Endothelial cell of umbilical vein (primary cell): ENCODE results near the gene CLSTN2. TPM values are rescaled to one million over a fixed set of nuclear protein-coding genes. Genes with fewer than 3 reads are reported as not detected.

Experiments
- BruUV-seq: library from RNA; stranded (reverse); fragments of 400-500 nt; replicated peaks from 2 replicates; lab custom pipeline; 2021; lab: Mats Ljungman, UMichigan
- CTCF ChIA-PET: fragments of 300-600, 350-600 bp; sonication (Branson Sonifier 250); formaldehyde crosslinking; loops from one replicate; lab custom pipeline; 2021; ENCODE audit warnings: antibody characterized with exemption, inconsistent platforms; lab: Charles Lee
- POLR2A ChIA-PET: fragments of 300-600, 350-600 bp; sonication (Branson Sonifier 250); formaldehyde crosslinking; loops from one replicate; lab custom pipeline; 2021; ENCODE audit warnings: antibody characterized with exemption, inconsistent platforms; lab: Charles Lee
- DNase-seq: peaks from one replicate; pipeline ENCODE4 v3.0.0-alpha.2; 2011; ENCODE audit warnings: low read depth, low spot score
- FAIRE-seq: peaks from 2 replicates; lab custom pipeline; 2011; peaks lifted over from hg19 to GRCh38; lab: Jason Lieb, UNC
- H2AFZ ChIP-seq: 2 replicates; pipeline ENCODE4 v1.6.0; 2012; ENCODE audit warnings: low read depth, low read length, control low read depth, inconsistent platforms
- H3K27ac ChIP-seq: 2 replicates; pipeline ENCODE4 v1.5.1; 2011; ENCODE audit warnings: low read depth, mild to moderate bottlenecking, control low read depth, low read length, moderate library complexity; ENCODE audit not compliant: insufficient read depth
- H3K27me3 ChIP-seq, 2 experiments: 2 replicates each; pipeline versions ENCODE4 v1.6.0 to v1.6.1; 2011; ENCODE audit warnings: low read length in 2 of 2, mixed read lengths in 1 of 2; ENCODE audit not compliant: control insufficient read depth in 2 of 2, insufficient read depth in 2 of 2
- H3K36me3 ChIP-seq, 2 experiments: 2 replicates in 1 of 2; 3 replicates in 1 of 2; pipeline ENCODE4 v1.5.1; 2011; ENCODE audit warnings: low read length in 2 of 2, mild to moderate bottlenecking in 1 of 2, moderate library complexity in 1 of 2; ENCODE audit not compliant: control insufficient read depth in 2 of 2, insufficient read depth in 2 of 2; ENCODE audit errors: extremely low read depth in 1 of 2
- H3K4me1 ChIP-seq: 3 replicates; pipeline ENCODE4 v1.5.1; 2011; ENCODE audit warnings: mild to moderate bottlenecking, low read length; ENCODE audit not compliant: control insufficient read depth, insufficient read depth; ENCODE audit errors: extremely low read depth
- H3K4me2 ChIP-seq: 2 replicates; pipeline ENCODE4 v1.6.1; 2011; ENCODE audit warnings: low read length, control low read depth, mixed read lengths; ENCODE audit not compliant: insufficient read depth
- H3K4me3 ChIP-seq, 3 experiments: fragments of 200-600 bp in 1 of 3; sonication (generic), shearing (Covaris generic) in 1 of 3; replicated peaks in 1 of 3; 2 replicates each; pipeline ENCODE4 v1.5.1; 2011 to 2016; ENCODE audit warnings: control low read depth in 3 of 3, low read length in 3 of 3, mild to moderate bottlenecking in 2 of 3, inconsistent platforms in 1 of 3, low read depth in 1 of 3, moderate library complexity in 1 of 3; ENCODE audit not compliant: insufficient read depth in 1 of 3
- H3K79me2 ChIP-seq: 2 replicates; pipeline ENCODE4 v1.6.0; 2012; ENCODE audit warnings: low read length, inconsistent platforms; ENCODE audit not compliant: control insufficient read depth, insufficient read depth
- H3K9ac ChIP-seq: replicated peaks from 2 replicates; pipeline ENCODE3; 2011; ENCODE audit warnings: low read length, control low read depth; ENCODE audit not compliant: insufficient read depth; ENCODE audit errors: extremely low read depth
- H3K9me1 ChIP-seq: replicated peaks from 3 replicates; pipeline ENCODE4 v1.6.0; 2011; ENCODE audit warnings: mild to moderate bottlenecking, low read length; ENCODE audit not compliant: control insufficient read depth, insufficient read depth; ENCODE audit errors: extremely low read depth
- H3K9me3 ChIP-seq: replicated peaks from 2 replicates; pipeline ENCODE4 v1.5.1; 2012; ENCODE audit warnings: low read length, inconsistent platforms; ENCODE audit not compliant: control insufficient read depth, insufficient read depth
- H4K20me1 ChIP-seq: replicated peaks from 2 replicates; pipeline ENCODE3; 2011; ENCODE audit warnings: mild to moderate bottlenecking, low read length; ENCODE audit not compliant: control insufficient read depth, insufficient read depth; ENCODE audit errors: extremely low read depth
- EZH2 ChIP-seq: IDR thresholded peaks from 2 replicates; pipeline ENCODE4 v1.6.1; 2012; ENCODE audit warnings: borderline replicate concordance, low read depth, mild to moderate bottlenecking, moderate library complexity, low read length, inconsistent platforms; ENCODE audit not compliant: severe bottlenecking
- FOS ChIP-seq: IDR thresholded peaks from 2 replicates; pipeline ENCODE4 v1.6.1; 2011; ENCODE audit warnings: mild to moderate bottlenecking, low read length, moderate library complexity, borderline replicate concordance; ENCODE audit not compliant: insufficient read depth
- GATA2 ChIP-seq: IDR thresholded peaks from 2 replicates; pipeline ENCODE4 v1.7.0; 2011; ENCODE audit warnings: low read depth, mild to moderate bottlenecking, moderate library complexity, mixed read lengths, low read length; ENCODE audit not compliant: insufficient read length, insufficient read depth
- JUN ChIP-seq: IDR thresholded peaks from 2 replicates; pipeline ENCODE4 v1.6.1; 2011; ENCODE audit warnings: borderline replicate concordance, low read depth; ENCODE audit not compliant: insufficient read length, insufficient read depth
- POLR2A ChIP-seq: IDR thresholded peaks from 2 replicates; pipeline ENCODE4 v1.6.1; 2012; ENCODE audit warnings: low read depth, mild to moderate bottlenecking, control low read depth, low read length
- POLR2AphosphoS5 ChIP-seq: IDR thresholded peaks from 2 replicates; pipeline ENCODE4 v1.6.1; 2012; ENCODE audit warnings: low read depth, mild to moderate bottlenecking, control low read depth, low read length, moderate library complexity; ENCODE audit not compliant: insufficient read depth
- dilution Hi-C: fragments of 300-500 bp; cut with MboI; formaldehyde crosslinking; loops from one replicate; pipeline ENCODE4 v1.15.0; 2019; ENCODE audit warnings: low sequenced_read_pairs; ENCODE audit not compliant: extremely low pct_ligation_motif_present
- intact Hi-C: fragments of 100-400 bp; cut with micrococcal nuclease; formaldehyde crosslinking; loops from one replicate; pipeline ENCODE4 v1.10.0; 2022
- polyA plus RNA-seq, 4 experiments: library from polyadenylated mRNA; depleted of rRNA in 3 of 4; stranded (reverse) in 3 of 4; unstranded in 1 of 4; fragments of >200 nt; gene quantifications; 2 replicates each; pipeline versions ENCODE4 v1.2.1 to v1.2.3, GENCODE V29; 2011 to 2012; ENCODE audit warnings: missing spikeins in 1 of 4
- total RNA-seq: library from RNA; stranded (reverse); gene quantifications from 2 replicates; pipeline ENCODE4 v1.2.3, GENCODE V29; 2021
- TF ChIP-seq, protein P1 (sequence below): IDR thresholded peaks from 2 replicates; pipeline ENCODE4 v1.6.1; 2011; ENCODE audit not compliant: insufficient read depth, insufficient read length

Gene CLSTN2
- total and polyA plus RNA-seq, 2 donors (not counting 3 experiments of a cell fraction or from before 2014, with no cell fraction given): 0.26 to 0.38 TPM

DNA sequence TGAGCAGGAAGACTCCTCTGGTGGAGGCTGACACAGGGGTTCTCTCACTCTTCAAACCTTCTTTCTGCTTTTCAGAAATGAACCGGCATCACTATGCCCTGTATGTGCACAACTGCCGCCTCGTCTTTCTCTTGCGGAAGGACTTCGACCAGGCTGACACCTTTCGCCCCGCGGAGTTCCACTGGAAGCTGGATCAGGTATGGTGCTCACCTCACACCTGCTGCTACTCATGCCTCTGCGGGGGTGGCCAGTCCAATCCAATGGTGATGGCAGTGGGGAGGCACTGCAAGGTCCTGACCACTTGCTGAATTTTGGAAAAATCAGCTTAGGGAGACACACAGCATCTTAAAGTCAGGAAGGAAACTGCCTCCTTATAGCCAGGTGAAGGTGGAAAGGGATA lies 531.5 kb downstream of the CLSTN2 start:
- Histone ChIP-seq H3K9me3 (no peaks in the 10 kb centered on the region), H3K4me1 (no peaks in the 10 kb centered on the region), H4K20me1 (no peaks in the 10 kb centered on the region), H3K4me3 (no peak overlapping the region), H3K9ac (no peak overlapping the region), H3K36me3 (no peaks in the 10 kb centered on the region), H2AFZ (no peak overlapping the region), H3K4me2 (no peak overlapping the region), H3K27ac (no peak overlapping the region), H3K79me2 (no peaks in the 10 kb centered on the region), H3K27me3 (no peaks in the 10 kb centered on the region), H3K9me1 (no peaks in the 10 kb centered on the region)
- ChIA-PET POLR2A (no interaction called here), CTCF (no interaction called here)
- dilution Hi-C loops (no loop called here), intact Hi-C loops (no loop called here)
- TF ChIP-seq GATA2 (no peak), FOS (no peak), EZH2 (no peak), JUN (no peak), POLR2AphosphoS5 (no peak)
- FAIRE-seq (no peak), DNase-seq (no peak)
- BruUV-seq: no TSS peak

DNA sequence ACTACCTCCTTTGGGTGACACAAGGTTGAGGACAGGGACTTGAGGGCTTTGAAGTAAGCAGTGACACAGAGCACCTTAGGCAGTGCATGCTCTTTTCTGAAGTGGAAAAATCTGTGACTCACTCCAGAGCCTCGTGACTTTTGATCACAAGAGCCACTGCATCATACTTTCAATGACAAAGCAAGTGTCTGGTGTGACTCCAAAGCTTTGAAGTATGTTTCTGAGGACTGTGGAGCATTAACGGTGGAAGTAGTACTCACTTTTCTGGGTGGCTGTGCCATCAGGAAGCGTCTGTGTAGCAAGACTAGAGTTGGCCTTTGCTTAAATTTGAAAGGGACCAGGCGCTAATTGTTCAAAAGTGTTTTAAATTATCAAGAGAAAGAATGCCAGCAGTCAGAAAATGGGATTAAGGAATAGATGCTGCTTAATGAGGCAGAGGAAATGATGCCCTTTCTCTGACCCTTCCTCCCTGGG lies 532.2 kb downstream of the CLSTN2 start:
- H2AFZ ChIP-seq: no peak overlapping the region
- no peaks in the 10 kb centered on the region for H3K27me3 ChIP-seq
- DNase-seq: no peak
- no peaks in the 10 kb centered on the region for H3K9me1 ChIP-seq
- H3K4me2 ChIP-seq: no peak overlapping the region
- no peak overlapping the region for H3K27ac ChIP-seq
- no peak for TF ChIP-seq JUN
- no peak for TF ChIP-seq GATA2
- TF ChIP-seq, protein P1, sequence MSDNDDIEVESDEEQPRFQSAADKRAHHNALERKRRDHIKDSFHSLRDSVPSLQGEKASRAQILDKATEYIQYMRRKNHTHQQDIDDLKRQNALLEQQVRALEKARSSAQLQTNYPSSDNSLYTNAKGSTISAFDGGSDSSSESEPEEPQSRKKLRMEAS: no peak
- no peak for TF ChIP-seq POLR2A
- no peaks in the 10 kb centered on the region for H3K79me2 ChIP-seq
- POLR2A ChIA-PET: no interaction called here
- BruUV-seq: no TSS peak
- no peaks in the 10 kb centered on the region for H3K4me1 ChIP-seq
- no peaks in the 10 kb centered on the region for H3K36me3 ChIP-seq
- FAIRE-seq: no peak
- H3K4me3 ChIP-seq: no peak overlapping the region
- no peaks in the 10 kb centered on the region for H4K20me1 ChIP-seq
- CTCF ChIA-PET: no interaction called here
- H3K9ac ChIP-seq: no peak overlapping the region
- dilution Hi-C loops: no loop called here
- H3K9me3 ChIP-seq: no peaks in the 10 kb centered on the region
- intact Hi-C loops: no loop called here
